ENCODE measurements around the gene STXBP6.

Gene STXBP6

DNA sequence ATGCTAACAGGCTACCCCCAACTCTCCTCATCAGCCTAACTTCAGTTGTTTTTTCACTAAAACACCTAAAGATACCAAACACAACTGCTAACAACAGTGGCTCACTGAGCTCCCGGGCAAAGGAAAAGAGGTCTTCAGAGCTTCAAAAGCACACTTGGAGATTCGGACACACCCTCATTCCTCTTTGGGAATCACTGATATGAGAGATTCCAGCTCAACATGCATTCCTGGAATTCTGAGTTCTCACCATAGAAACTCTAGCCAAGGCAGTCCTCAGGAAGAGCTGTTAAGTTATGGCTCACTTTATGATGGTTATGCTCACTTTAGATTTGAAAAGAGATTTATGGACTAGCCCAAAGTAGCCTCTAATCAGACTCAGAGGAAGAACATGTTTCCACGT lies 40.1 kb downstream of the STXBP6 start:
- Histone ChIP-seq H3K27me3 (replicated peaks) (no peaks in the 10 kb centered on the region), H3K4me3 (ENCODE audit: low read depth, low read length) (no peak overlapping the region), H3K27ac (no peak overlapping the region), H3K36me3 (replicated peaks) (no peaks in the 10 kb centered on the region)
- no peak for TF ChIP-seq CTCF (IDR thresholded peaks at IDR 0.05; ENCODE audit: low read depth, low read length, missing control alignments)
- peak; percentile 1 for DNase-seq
- in situ Hi-C loops (cut with HindIII; ENCODE audit: low pct_ligation_motif_present, low sequenced_read_pairs) = no loop called here

- TF ChIP-seq CTCF (IDR thresholded peaks at IDR 0.05; ENCODE audit: low read depth, low read length, missing control alignments) = no peak
- peak overlapping the region; percentile 5 for H3K27ac ChIP-seq
- in situ Hi-C loops (cut with HindIII; ENCODE audit: low pct_ligation_motif_present, low sequenced_read_pairs) = no loop called here
- no peak for DNase-seq
- no peaks in the 10 kb centered on the region for H3K36me3 ChIP-seq (replicated peaks)
- H3K4me3 ChIP-seq (ENCODE audit: low read depth, low read length) = no peak overlapping the region
- no peaks in the 10 kb centered on the region for H3K27me3 ChIP-seq (replicated peaks)
These were observed 42.1 kb downstream of the STXBP6 start for GRCh38 chr14:25007832-25008231.

DNA sequence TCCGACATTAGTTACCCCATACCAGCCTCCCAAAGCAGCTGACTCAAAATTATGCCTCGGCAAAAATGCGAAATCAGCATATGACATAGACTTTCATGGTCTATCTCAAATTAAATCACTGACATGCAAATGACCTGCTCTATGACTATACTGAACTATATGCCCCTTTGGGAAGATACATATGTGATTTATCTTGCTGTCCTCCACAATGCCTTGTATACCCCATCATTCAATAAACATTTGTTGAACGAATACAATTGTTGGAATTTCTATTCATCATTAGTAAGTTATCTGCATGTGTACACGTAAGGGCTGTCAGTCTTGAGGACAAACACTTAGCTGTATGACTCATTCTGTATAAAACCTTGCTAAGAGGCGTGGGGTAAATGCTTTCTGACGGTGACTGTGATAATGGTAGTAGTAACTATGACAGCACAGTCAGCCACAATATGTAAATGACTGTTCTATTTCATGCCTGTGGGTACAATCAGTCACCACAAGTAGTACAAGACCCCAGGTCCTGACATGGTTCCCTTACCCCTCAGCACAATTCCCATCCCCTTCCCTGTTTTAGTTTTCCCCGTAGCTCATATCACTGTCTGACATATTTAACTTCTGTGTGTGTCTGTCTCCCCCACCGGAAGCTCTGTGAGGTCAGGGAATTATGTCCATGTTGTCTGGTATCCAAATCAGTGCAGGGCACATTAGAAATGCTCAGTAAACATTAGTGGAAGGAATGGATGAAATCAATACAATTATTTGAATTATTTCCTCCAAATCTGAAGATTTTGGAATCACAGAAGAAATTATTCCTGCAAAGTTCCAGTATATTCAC lies 42.8 kb downstream of the STXBP6 start:
- H3K36me3 ChIP-seq (replicated peaks) = no peaks in the 10 kb centered on the region
- H3K27ac ChIP-seq = peak overlapping the region; percentile 33
- in situ Hi-C loops (cut with HindIII; ENCODE audit: low pct_ligation_motif_present, low sequenced_read_pairs) = no loop called here
- DNase-seq = peak; percentile 86
- no peaks in the 10 kb centered on the region for H3K27me3 ChIP-seq (replicated peaks)
- no peak for TF ChIP-seq CTCF (IDR thresholded peaks at IDR 0.05; ENCODE audit: low read depth, low read length, missing control alignments)
- no peak overlapping the region for H3K4me3 ChIP-seq (ENCODE audit: low read depth, low read length)

DNA sequence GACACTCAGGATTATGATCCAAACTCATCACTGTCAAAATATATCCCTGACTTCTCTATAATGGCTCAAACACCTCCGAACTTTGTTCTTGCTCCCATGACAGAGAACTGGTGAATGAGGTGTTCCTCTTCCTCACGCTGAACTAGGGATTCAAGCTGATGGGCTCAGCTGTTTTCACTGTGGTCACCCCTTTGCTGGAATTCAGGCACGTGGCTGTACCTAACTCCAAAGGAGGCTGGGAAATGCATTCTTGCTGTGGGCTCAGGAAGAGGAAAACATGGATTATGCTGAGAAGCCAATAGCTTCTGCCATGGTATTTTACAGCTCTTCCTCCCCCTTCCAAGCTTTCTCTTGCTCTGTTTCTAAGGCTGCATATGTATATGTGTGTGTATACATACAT lies 43.9 kb downstream of the STXBP6 start:
- no peaks in the 10 kb centered on the region for H3K36me3 ChIP-seq (replicated peaks)
- no peak for DNase-seq
- no peak overlapping the region for H3K27ac ChIP-seq
- no peak overlapping the region for H3K4me3 ChIP-seq (ENCODE audit: low read depth, low read length)
- no peaks in the 10 kb centered on the region for H3K27me3 ChIP-seq (replicated peaks)
- in situ Hi-C loops (cut with HindIII; ENCODE audit: low pct_ligation_motif_present, low sequenced_read_pairs) = no loop called here
- TF ChIP-seq CTCF (IDR thresholded peaks at IDR 0.05; ENCODE audit: low read depth, low read length, missing control alignments) = no peak

- in situ Hi-C loops (cut with HindIII; ENCODE audit: low pct_ligation_motif_present, low sequenced_read_pairs) = no loop called here
- no peaks in the 10 kb centered on the region for H3K27me3 ChIP-seq (replicated peaks)
- no peak overlapping the region for H3K4me3 ChIP-seq (ENCODE audit: low read depth, low read length)
- H3K36me3 ChIP-seq (replicated peaks) = no peaks in the 10 kb centered on the region
- DNase-seq = no peak
- no peak for TF ChIP-seq CTCF (IDR thresholded peaks at IDR 0.05; ENCODE audit: low read depth, low read length, missing control alignments)
- H3K27ac ChIP-seq = no peak overlapping the region
These were observed 45.5 kb downstream of the STXBP6 start for GRCh38 chr14:25004389-25004809.

GRCh38 chr14:25003537-25003936 lies 46.4 kb downstream of the STXBP6 start:
- Histone ChIP-seq H3K4me3 (ENCODE audit: low read depth, low read length) (no peak overlapping the region), H3K27me3 (replicated peaks) (no peaks in the 10 kb centered on the region), H3K27ac (no peak overlapping the region), H3K36me3 (replicated peaks) (no peaks in the 10 kb centered on the region)
- TF ChIP-seq CTCF (IDR thresholded peaks at IDR 0.05; ENCODE audit: low read depth, low read length, missing control alignments) = no peak
- in situ Hi-C loops (cut with HindIII; ENCODE audit: low pct_ligation_motif_present, low sequenced_read_pairs) = no loop called here
- DNase-seq = peak; percentile 4
